Activated T-cell treated with anti-CD3 and anti-CD28 coated beads for 48 hours (primary cell): ENCODE data around the gene ARAP3.

ENCODE experiments used
- DNase-seq: peaks from one replicate; pipeline ENCODE4 v3.0.0-alpha.2; 2020; ENCODE audit warnings: low read depth

ARAP3 gene

GRCh38 chr5:141668601-141669265 lies 13.3 kb downstream of the ARAP3 start:
- DNase-seq = no peak

GRCh38 chr5:141665995-141666940 lies 15.8 kb downstream of the ARAP3 start:
- DNase-seq = no peak

- peak; percentile 65 for DNase-seq
Measured at GRCh38 chr5:141664733-141665461, 17.1 kb downstream of the ARAP3 start.

GRCh38 chr5:141663506-141663905 lies 18.5 kb downstream of the ARAP3 start:
- DNase-seq = no peak

GRCh38 chr5:141662028-141662427 lies 20.0 kb downstream of the ARAP3 start:
- no peak for DNase-seq

- no peak for DNase-seq
Measured at GRCh38 chr5:141657937-141658545, 24.0 kb downstream of the ARAP3 start.

- no peak for DNase-seq
Measured at GRCh38 chr5:141657404-141657803, 24.6 kb downstream of the ARAP3 start.

- DNase-seq = no peak
Measured at GRCh38 chr5:141656396-141656795, 25.6 kb downstream of the ARAP3 start.

- DNase-seq = no peak
Measured at GRCh38 chr5:141655020-141655419, 27.0 kb downstream of the ARAP3 start.

GRCh38 chr5:141654298-141654697 lies 27.7 kb downstream of the ARAP3 start:
- no peak for DNase-seq

GRCh38 chr5:141651728-141652105 lies 30.3 kb downstream of the ARAP3 start:
- no peak for DNase-seq

GRCh38 chr5:141650851-141651727 lies 30.9 kb downstream of the ARAP3 start, which contains the start of gene FCHSD1:
FCHSD1 (minus strand) TSS chr5:141651418; CDS start chr5:141651368, 50 bp downstream.
- DNase-seq = peak; percentile 82

GRCh38 chr5:141649972-141650371 lies 32.1 kb downstream of the ARAP3 start:
- no peak for DNase-seq

GRCh38 chr5:141649056-141649688 lies 32.9 kb downstream of the ARAP3 start:
- no peak for DNase-seq

- no peak for DNase-seq
Measured at GRCh38 chr5:141647851-141648250, 34.2 kb downstream of the ARAP3 start.

- DNase-seq = no peak
Measured at GRCh38 chr5:141647242-141647641, 34.8 kb downstream of the ARAP3 start.

- DNase-seq = no peak
Measured at GRCh38 chr5:141646026-141646425, 36.0 kb downstream of the ARAP3 start.

GRCh38 chr5:141641634-141642267 lies 40.3 kb downstream of the ARAP3 start:
- DNase-seq = no peak

- no peak for DNase-seq
Measured at GRCh38 chr5:141640698-141641097, 41.3 kb downstream of the ARAP3 start.

GRCh38 chr5:141640051-141640415 lies 42.0 kb downstream of the ARAP3 start:
- no peak for DNase-seq
